ENCODE data around the gene TMEM250.
A peak's percentile ranks its signal among the peaks of the same experiment; 100 is the strongest.
"Not testable (repeated sequence)": the region's sequence is repeated elsewhere in the genome, so short reads cannot be mapped to it uniquely, and the experiment has no call there.

Gene TMEM250

DNA sequence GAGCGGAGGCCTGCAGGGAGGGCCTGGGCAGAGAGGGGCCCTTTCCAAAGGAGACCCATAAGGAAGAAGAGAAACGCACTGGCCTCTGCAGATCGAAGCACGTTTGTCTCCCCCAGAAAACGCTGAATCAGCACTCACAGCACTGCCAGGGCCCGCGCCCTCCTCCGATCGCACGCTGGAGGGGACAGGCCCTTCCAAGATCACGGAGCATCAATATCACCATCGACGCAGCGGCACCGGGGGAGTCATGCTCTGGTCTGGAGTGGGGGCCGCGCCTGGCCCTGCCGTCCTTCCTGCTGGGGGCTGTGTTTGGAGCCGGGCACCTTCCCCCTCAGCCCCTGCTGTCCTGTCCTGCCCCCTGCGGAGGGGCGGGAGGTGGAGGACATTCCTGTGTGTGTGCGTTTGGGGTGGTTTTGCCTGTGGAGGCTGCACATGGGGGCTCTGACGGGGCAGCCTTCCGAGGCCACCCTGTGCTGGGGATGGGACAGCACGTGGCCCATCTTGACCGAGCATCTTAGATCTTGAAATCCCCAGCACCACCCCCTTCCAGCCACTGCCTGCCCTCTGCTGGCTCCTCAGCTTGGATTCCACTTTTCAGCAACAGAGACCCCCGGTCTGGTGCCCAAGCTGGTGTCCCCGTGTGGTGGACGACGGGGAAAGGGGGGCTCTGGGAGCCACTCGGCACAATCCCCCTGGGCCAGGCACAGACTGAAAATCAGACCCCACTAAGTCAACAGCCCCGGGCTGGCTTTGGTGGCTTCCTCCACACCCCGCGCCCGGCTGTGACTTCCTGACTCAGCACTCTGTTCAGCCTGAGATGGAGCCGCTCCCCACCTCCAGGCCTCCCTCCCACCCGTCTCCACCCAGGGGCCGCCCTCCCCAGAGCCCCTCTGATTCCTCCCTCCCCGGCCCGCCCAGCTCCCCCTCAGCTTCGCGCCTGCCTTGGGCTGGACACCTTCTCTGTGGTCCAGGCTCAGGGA is 8.3 kb downstream of the TMEM250 start:
- DNase-seq: peak; percentile 65

- peak; percentile 93 for DNase-seq
Measured at GRCh38 chr9:136109351-136110081, 9.2 kb downstream of the TMEM250 start.

DNA sequence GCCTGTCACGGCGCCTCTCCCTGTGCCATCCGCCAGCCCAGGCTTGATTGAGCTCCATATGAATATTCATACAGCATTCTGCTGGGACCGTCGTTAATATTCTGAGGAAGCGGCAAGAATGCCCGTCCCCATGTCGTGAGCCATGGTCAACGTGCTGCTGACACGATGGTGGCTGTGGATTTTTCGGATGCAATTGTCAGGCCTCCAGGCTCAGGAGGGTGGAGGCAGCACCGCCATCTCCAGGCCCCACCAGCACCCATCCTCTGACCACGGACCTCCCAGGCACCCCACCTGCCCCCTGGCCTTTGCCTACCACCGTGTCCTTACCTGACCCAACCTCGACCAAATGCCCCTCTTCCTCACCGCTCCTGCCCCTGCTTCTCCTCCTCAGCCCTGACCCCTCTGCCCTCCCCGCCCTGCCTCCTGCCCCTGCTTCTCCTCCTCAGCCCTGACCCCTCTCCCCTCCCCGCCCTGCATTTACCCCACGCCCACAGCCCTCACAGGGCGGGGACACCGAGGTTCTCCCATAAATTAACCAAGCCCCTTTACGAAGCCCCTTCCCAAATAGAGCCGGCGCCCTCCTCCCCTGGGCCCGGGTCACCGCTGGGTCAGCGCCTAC is 9.9 kb downstream of the TMEM250 start:
- no peak for DNase-seq

GRCh38 chr9:136107953-136108647 is 10.6 kb downstream of the TMEM250 start:
- DNase-seq: no peak

- DNase-seq: peak; percentile 68
Measured at GRCh38 chr9:136107155-136107952, 11.3 kb downstream of the TMEM250 start.

DNA sequence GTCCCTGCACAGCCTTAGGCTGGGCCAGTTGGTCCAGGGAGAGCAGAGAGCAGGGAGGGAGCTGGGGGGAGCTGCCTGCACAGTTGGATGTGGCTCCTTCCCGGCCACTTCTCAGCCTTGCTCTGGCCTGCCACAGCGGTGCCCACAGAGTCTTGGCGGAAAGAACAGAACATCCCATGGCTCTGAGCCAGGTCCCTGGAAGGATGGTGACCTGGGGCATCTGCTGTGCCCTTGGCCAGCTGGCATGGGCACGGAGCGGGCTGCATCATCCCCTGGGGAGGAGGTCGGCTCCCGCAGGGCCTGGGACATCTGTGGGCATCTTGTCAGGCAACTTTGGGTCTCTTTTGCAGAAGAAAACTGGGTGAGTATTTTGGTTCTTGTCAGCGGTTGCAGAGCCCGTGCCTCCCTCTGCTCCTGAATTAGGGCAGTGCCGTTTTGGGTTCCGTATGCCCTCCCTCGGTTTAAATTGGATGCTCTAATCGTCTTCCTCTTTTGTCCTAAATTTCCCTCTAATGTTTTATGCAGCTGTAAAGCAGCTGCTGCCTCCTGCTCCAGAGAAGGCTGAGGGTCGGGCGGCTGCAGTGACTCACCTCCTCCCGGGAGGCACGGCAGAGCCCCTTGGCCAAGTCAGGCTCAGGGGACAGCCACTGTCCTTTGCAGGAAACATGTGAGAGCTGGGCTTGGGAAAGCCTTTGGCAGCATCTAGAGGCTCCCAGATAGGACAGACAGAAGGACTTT is 13.1 kb downstream of the TMEM250 start:
- no peak for DNase-seq

GRCh38 chr9:136104916-136105315 is 13.8 kb downstream of the TMEM250 start:
- no peak for DNase-seq

DNA sequence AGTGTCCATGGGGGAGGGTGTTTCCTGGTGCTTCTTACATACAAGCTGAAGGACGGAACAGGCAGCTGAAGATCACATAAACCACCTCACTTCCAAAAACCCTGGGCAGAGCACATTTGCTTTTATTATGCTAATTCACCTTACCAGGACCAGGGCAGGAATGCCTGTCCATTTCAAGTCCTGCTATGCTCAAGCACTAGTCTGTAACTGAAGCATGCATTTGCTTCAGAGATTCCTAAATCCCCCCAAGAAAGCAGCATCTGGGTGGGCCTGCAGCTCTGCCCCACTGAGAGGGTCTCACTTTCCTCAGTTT is 14.2 kb downstream of the TMEM250 start:
- DNase-seq: no peak

DNA sequence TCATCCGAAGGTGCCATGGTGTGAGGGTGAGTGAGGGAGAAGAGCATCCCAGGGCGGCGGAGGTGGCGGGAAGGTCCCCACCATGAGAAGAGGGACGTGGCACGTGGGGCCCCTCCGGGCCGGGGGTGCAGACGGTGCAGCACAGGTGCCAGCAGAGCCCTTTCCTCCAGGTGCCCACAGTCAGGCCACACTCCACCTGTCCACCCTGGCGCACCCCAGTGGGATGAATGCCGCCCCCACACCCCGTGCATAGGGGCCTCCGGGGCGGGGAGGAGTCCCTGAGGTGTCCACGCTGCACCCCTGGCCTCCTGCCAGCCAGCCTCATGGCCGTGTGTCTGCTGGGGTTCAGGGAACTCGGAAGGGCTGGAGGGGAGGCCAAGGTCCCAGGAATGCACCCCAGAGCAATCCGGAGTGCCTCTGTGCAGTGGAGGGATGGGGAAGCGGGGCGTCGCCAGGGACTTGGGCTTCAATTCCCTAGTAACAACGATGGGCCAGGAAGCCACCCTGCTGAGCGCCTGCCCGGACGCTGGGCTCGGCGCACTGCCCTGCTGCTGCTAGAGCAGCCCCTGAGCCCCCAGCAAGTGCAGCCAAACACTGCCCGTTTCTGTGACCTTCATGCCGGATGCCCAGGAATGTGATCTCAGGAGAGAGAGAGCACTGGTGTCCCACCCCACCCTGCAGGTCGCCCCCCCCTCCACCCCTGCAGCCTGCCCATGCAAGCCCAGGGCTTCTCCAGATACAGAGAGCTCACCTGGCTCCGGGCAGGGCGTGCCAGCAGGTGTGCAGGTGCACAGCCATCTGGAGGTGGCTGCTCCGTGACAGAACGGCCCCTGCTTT is 14.8 kb downstream of the TMEM250 start:
- DNase-seq: no peak

DNA sequence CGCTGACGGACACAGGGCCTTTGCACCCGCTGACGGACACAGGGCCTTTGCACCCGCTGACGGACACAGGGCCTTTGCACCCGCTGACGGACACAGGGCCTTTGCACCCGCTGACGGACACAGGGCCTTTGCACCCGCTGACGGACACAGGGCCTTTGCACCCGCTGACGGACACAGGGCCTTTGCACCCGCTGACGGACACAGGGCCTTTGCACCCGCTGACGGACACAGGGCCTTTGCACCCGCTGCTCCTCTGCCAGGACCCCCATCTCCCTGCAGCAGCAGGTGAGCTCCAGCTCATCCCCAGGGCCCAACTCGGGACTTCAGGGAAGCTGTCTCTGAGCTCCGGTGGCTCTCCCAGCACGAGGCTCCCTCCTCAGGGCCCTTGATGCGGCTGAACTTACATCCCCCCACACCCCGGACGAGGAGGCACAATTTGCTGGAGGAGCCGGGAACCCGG is 17.0 kb downstream of the TMEM250 start:
- DNase-seq: not testable (repeated sequence)

DNA sequence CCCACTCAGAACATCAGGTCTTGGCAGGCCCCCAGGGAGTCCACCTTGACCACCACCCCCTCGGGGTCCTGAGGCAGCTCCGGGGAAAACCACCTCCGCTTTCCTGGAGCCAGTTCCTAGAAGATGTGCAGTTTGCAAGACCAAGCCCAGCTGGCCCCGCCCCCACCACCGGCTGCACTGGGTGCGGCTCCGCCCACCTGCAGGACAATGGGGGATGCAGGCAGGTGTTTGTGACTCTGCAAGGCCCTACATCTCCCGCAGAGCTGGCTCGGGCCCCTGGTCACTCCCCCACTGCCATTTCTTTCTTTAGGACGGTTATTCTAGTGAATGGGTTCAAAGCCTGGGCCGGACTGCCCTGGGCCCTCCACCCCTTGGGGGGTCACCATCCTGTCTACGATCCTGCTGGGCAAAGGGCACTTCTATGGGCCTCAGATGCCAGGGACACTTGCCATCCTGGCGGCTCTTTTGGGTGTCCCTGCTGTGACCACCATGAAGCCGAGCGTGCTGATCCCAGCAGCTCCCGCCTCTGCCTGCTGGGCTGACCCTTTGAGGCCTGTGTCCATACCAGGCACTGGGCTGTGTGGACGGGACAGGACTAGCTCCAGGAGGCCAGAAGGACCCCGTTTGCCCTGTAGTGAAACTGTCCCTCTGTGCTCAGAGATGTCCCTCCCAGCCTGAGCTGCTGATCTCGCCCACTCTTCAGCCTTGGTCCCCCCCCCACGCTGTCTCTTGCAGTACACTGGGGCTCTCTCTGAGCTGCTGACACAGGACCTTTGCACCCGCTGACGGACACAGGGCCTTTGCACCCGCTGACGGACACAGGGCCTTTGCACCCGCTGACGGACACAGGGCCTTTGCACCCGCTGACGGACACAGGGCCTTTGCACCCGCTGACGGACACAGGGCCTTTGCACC is 17.7 kb downstream of the TMEM250 start:
- no peak for DNase-seq

DNA sequence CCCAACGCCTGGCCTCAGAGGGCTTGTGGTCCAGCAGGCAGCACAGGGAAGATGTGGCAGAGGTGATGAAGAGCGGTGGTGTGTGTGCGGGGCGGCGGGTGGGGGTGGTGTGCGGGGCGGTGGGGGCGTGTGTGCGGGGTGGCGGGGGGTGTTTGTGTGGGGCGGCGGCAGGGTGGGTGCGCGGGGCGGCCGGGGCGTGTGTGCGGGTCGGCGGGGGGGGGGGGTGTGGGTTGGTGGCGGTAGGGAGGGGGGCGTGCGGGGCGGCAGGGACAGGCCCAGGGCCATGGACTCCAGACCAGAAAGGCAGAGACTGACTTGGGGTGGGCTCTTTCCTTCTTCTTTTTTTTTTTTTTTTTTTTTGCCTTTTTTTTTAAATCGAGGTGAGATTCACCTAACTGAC is 19.1 kb downstream of the TMEM250 start:
- no peak for DNase-seq

DNA sequence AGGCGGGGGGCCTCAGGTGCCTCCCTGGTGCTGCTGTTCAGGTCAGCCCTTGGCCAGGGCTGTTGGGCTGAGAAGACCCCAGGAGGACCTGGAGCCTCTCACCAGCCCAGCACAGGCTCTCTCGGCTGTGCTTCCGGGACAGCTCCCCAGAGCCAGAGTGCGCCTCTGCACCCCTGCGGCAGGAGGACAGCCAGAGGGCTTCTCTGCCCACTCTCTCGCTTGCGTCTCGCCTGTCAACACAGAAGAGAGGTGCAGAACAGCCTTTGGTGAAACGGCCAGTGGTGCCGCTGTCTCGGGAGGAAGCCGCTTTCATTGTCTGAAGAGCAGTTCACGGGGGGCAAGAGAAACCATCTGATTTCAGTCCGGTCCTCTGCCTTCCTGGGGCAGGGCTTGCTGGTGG is 19.8 kb downstream of the TMEM250 start:
- no peak for DNase-seq

- DNase-seq: no peak
Measured at GRCh38 chr9:136098210-136098609, 20.5 kb downstream of the TMEM250 start.

DNA sequence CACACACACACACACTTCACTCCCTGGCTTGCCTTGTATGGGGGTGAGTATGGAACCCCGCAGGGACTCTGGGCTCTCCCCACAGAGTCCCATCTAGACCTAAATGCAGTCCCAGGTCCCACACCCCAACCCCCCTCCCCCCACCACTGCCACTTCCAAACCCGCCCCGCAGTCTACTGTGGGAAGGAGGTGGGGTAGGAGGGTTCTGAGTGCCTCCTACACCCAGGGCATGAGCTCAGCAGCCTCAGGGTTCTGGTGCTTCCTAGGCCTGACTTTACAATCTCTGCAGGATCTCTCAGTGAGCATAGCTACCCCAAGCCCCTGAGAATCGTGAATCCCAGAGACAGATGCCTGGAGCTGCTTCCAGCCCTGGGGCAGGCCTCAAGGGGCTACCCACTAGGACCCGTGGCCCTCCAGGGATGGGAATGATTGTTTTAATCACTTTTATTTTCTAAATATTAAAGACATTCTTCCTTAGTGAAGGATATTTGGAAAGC is 22.1 kb downstream of the TMEM250 start:
- no peak for DNase-seq

DNA sequence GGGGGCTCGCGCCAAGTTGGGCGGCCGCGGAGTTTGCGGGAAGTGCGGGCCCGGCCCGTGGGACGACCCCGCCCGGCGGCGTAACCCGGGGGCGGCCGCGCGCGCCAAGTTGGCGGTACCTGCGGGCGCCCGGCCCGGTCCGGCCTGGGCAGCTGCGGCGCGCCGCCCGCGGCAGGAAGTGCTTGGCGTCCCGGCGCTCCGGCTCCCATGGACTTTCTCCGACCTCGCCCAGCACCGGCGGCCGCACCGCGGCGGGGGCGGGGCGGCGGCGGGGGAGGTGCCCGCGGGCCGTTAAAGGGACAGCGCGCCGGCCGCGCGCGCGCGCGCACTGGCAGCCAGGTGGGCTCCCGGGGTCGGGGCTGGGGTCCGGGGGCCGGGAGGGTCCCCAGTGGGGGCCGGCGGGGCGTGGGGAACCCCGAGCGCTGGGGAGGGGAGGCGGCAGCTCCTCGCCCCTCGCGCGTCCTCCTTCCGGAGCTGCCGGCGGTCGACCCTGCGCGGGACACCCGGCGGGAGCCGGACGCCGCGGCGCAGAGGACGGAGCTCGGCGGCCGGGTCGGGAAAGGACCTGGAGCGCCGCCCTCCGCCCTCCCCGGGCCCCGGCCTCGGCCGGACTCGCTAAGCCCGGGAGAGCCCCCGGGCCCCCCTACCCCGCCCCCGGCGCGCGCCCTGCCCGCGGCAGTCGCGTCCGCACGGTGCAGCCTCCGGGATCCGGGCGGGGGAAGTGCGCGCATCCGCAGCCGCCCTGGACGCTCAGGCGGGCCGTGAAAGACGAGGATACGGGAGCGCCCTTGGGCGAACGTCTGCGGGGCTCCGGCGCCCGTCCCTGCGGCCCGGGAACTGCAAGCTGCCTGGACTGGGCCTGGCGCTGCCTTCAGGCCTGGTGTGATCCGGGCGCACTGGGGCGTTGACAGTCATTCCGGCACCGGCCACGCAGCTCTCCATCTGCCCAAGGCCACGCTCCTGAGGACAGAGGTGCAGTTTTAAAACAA is 23.3 kb downstream of the TMEM250 start, which contains the start of gene NACC2:
Gene NACC2 (minus strand): TSS at position 220 of the 989 bp plus-strand sequence. CDS start 44,768 bp downstream, outside the sequence.
- DNase-seq: peak; percentile 53
